ENCODE results near the gene TMEM236. TPM values are rescaled to one million over a fixed set of nuclear protein-coding genes. Genes with fewer than 3 reads are reported as not detected.

Gene TMEM236
- total RNA-seq, 1 donor from 2014 or later = 0.07 TPM

Other genes with a start within 250 kb of the TMEM236 start
- 6.0 and 6.6 TPM in 2 replicates for gene HACD1, start 134.8 kb upstream of the TMEM236 start, total RNA-seq
- gene STAM, start 108.0 kb upstream of the TMEM236 start, total RNA-seq = 33.8 and 35.2 TPM in 2 replicates
- not detected in 2 replicates for gene MRC1, start 57.1 kb downstream of the TMEM236 start, total RNA-seq
- not detected in 2 replicates for gene SLC39A12, start 199.7 kb downstream of the TMEM236 start, total RNA-seq

Data from activated T-helper 2 cell treated with anti-CD3 and anti-CD28 coated beads, Interferon-gamma antibody, Interleukin-2, Interleukin-4, amounts not matched to agents 10 μg/mL and 5 μg/mL and 100 μg/mL, durations not matched to agents 14 hours and 24 hours and 36 hours (primary cell).